ENCODE data around the gene DHPS. TPM values are rescaled to one million over a fixed set of nuclear protein-coding genes. Genes with fewer than 3 reads are reported as not detected.
A peak's percentile ranks its signal among the peaks of the same experiment; 100 is the strongest.

DHPS gene
- total and polyA plus RNA-seq, 2 of the 13 experiments (the other 11 are each of a cell fraction or from before 2014, with no cell fraction given) = 43.3 to 84.3 TPM

DNA sequence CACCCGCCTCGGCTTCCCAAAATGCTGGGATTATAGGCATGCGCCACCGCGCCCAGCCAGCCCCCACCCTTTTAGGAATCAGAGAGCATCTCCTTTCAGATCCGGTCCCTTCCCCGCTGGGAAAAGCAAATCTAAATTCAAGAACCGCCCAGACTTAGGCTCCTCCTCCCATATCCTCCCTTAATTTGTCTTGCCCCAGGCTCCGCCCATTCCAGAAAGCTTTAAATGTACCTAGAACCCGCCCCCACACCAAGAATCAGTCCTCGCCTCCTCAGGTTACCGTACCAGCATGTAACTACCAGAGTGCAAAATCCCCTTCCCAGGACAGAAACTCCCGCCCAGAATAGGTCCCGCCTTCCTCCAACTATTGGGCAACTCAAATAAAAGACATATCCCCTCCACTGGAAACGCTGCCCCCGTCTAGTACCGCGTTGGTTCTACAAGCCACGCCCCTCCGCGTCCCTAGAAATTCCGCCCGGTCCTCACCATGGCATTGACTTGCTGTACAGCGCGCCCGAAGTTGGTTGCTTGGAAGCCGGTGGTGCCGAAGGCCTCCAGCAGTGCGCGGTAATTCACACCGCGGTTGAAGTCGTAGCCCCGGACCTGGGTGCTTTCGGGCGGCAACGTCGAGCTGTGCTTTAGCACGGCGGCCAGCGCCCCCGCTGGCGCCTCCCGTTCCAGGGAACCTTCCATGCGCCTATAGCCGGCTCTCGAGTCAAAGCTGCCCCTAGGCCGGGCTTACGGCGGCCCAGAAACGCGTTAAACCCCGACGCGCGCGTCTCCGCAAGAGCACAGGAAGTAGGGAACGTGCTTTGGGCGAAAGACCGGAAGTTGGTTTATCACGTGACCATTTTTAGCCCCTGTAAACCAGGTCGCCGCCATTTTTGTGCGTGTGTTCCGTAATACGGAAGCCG is at the start of gene DHPS (continued):
- TF ChIP-seq PAWR (CRISPR knock-in tag; IDR thresholded peaks at IDR 0.05; ENCODE audit: borderline replicate concordance) (peak; percentile 54; the same call in 1 of the 2 replicates), ZNF484 (CRISPR knock-in tag; IDR thresholded peaks at IDR 0.05; ENCODE audit: borderline replicate concordance, low read depth) (no peak), CCAR2 (optimal IDR thresholded peaks at IDR 0.05; ENCODE audit: low read depth, low read length) (no peak), ZFAT (CRISPR knock-in tag; conservative IDR thresholded peaks at IDR 0.05) (0 out of 2 replicates have a peak, but pooled peaks have one; percentile 37), ZSCAN12 (CRISPR knock-in tag; IDR thresholded peaks at IDR 0.05) (no peak), RAD21 (CRISPR knock-in tag; IDR thresholded peaks at IDR 0.05) (peak; percentile 49; the same call in 1 of the 2 replicates), ZNF564 (CRISPR knock-in tag; IDR thresholded peaks at IDR 0.05) (0 out of 2 replicates have a peak, but pooled peaks have one; percentile 66), IKZF1 (IDR thresholded peaks at IDR 0.05) (no peak), DR1 (CRISPR knock-in tag; IDR thresholded peaks at IDR 0.05) (peak; percentile 88), THRA (CRISPR knock-in tag; IDR thresholded peaks at IDR 0.05; ENCODE audit: borderline replicate concordance) (no peak), FLYWCH1 (CRISPR knock-in tag; IDR thresholded peaks at IDR 0.05) (no peak), ZNF17 (CRISPR knock-in tag; IDR thresholded peaks at IDR 0.05) (no peak), FOXK2 (IDR thresholded peaks at IDR 0.05) (peak; percentile 69), ZNF160 (CRISPR knock-in tag; IDR thresholded peaks at IDR 0.05) (peak; percentile 75), RBFOX2 (IDR thresholded peaks at IDR 0.05; ENCODE audit: low read depth, low read length) (peak; percentile 92), RFX1 (IDR thresholded peaks at IDR 0.05) (no peak)
- TF ChIP-seq, protein P1, sequence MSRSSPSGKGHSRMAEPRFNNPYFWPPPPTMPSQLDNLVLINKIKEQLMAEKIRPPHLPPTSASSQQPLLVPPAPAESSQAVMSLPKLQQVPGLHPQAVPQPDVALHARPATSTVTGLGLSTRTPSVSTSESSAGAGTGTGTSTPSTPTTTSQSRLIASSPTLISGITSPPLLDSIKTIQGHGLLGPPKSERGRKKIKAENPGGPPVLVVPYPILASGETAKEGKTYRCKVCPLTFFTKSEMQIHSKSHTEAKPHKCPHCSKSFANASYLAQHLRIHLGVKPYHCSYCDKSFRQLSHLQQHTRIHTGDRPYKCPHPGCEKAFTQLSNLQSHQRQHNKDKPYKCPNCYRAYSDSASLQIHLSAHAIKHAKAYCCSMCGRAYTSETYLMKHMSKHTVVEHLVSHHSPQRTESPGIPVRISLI (CRISPR knock-in tag; IDR thresholded peaks at IDR 0.05; ENCODE audit: borderline replicate concordance) = peak; percentile 99
- TF ChIP-seq, protein P2, sequence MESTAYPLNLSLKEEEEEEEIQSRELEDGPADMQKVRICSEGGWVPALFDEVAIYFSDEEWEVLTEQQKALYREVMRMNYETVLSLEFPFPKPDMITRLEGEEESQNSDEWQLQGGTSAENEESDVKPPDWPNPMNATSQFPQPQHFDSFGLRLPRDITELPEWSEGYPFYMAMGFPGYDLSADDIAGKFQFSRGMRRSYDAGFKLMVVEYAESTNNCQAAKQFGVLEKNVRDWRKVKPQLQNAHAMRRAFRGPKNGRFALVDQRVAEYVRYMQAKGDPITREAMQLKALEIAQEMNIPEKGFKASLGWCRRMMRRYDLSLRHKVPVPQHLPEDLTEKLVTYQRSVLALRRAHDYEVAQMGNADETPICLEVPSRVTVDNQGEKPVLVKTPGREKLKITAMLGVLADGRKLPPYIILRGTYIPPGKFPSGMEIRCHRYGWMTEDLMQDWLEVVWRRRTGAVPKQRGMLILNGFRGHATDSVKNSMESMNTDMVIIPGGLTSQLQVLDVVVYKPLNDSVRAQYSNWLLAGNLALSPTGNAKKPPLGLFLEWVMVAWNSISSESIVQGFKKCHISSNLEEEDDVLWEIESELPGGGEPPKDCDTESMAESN (CRISPR knock-in tag; conservative IDR thresholded peaks at IDR 0.05) = peak; percentile 72
- TF ChIP-seq, protein P3, sequence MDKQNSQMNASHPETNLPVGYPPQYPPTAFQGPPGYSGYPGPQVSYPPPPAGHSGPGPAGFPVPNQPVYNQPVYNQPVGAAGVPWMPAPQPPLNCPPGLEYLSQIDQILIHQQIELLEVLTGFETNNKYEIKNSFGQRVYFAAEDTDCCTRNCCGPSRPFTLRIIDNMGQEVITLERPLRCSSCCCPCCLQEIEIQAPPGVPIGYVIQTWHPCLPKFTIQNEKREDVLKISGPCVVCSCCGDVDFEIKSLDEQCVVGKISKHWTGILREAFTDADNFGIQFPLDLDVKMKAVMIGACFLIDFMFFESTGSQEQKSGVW (CRISPR knock-in tag; IDR thresholded peaks at IDR 0.05; ENCODE audit: borderline replicate concordance) = no peak
- TF ChIP-seq, protein P4, sequence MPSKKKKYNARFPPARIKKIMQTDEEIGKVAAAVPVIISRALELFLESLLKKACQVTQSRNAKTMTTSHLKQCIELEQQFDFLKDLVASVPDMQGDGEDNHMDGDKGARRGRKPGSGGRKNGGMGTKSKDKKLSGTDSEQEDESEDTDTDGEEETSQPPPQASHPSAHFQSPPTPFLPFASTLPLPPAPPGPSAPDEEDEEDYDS (CRISPR knock-in tag; IDR thresholded peaks at IDR 0.05) = peak; percentile 82
- TF ChIP-seq, protein P5, sequence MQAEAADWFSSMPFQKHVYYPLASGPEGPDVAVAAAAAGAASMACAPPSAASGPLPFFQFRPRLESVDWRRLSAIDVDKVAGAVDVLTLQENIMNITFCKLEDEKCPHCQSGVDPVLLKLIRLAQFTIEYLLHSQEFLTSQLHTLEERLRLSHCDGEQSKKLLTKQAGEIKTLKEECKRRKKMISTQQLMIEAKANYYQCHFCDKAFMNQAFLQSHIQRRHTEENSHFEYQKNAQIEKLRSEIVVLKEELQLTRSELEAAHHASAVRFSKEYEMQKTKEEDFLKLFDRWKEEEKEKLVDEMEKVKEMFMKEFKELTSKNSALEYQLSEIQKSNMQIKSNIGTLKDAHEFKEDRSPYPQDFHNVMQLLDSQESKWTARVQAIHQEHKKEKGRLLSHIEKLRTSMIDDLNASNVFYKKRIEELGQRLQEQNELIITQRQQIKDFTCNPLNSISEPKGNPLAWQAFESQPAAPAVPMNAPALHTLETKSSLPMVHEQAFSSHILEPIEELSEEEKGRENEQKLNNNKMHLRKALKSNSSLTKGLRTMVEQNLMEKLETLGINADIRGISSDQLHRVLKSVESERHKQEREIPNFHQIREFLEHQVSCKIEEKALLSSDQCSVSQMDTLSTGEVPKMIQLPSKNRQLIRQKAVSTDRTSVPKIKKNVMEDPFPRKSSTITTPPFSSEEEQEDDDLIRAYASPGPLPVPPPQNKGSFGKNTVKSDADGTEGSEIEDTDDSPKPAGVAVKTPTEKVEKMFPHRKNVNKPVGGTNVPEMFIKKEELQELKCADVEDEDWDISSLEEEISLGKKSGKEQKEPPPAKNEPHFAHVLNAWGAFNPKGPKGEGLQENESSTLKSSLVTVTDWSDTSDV (CRISPR knock-in tag; IDR thresholded peaks at IDR 0.05) = no peak
